Measurements from ENCODE around the gene CDKL4. TPM values are rescaled to one million over a fixed set of nuclear protein-coding genes. Genes with fewer than 3 reads are reported as not detected.

Gene CDKL4
- total and polyA plus RNA-seq, 7 donors, result 0.54 to 3.3 (median 1.3) TPM; not detected in 3

- intact Hi-C loops (cut with DNase I), result no loop called here
- TF ChIP-seq CTCF (IDR thresholded peaks at IDR 0.05) (no peak), EP300 (IDR thresholded peaks at IDR 0.05) (no peak), POLR2AphosphoS5 (IDR thresholded peaks at IDR 0.05) (no peak), POLR2A (IDR thresholded peaks at IDR 0.05) (no peak)
- no peaks in the 10 kb centered on the region for H3K9me3 ChIP-seq
- peaks cover 3 to 58% (median 10%) of the 10 kb centered on the region in 4 donors for H3K36me3 ChIP-seq
- 21 to 48% methylated on average over 2 of the region's 2 CpGs for WGBS, 2 donors
- H3K4me1 ChIP-seq, result peaks cover 0 to 7% (median 2%) of the 10 kb centered on the region in 4 donors
- H3K27ac ChIP-seq, result no peak overlapping the region
- H3K4me3 ChIP-seq, result no peak overlapping the region
- no peaks in the 10 kb centered on the region for H3K27me3 ChIP-seq
- no peak for DNase-seq
These were observed 21.5 kb upstream of the CDKL4 start for GRCh38 chr2:39265315-39265714.

- 20 to 52% methylated on average over 1 of the region's 1 CpG for WGBS, 2 donors
- Histone ChIP-seq H3K9me3 (no peaks in the 10 kb centered on the region), H3K4me1 (peaks cover 0 to 7% (median 2%) of the 10 kb centered on the region in 4 donors), H3K27me3 (no peaks in the 10 kb centered on the region), H3K27ac (no peak overlapping the region), H3K4me3 (no peak overlapping the region), H3K36me3 (peaks cover 3 to 58% (median 13%) of the 10 kb centered on the region in 4 donors)
- intact Hi-C loops (cut with DNase I), result no loop called here
- no peak for DNase-seq
- TF ChIP-seq CTCF (IDR thresholded peaks at IDR 0.05) (no peak), POLR2AphosphoS5 (IDR thresholded peaks at IDR 0.05) (no peak), EP300 (IDR thresholded peaks at IDR 0.05) (no peak), POLR2A (IDR thresholded peaks at IDR 0.05) (no peak)
These were observed 21.0 kb upstream of the CDKL4 start for GRCh38 chr2:39264733-39265132.

- Histone ChIP-seq H3K4me1 (no peaks in the 10 kb centered on the region), H3K4me3 (no peak overlapping the region), H3K36me3 (peaks cover 9 to 86% (median 20%) of the 10 kb centered on the region in 4 donors), H3K27me3 (no peaks in the 10 kb centered on the region), H3K9me3 (no peaks in the 10 kb centered on the region), H3K27ac (no peak overlapping the region)
- 96% methylated on average over 4 of the region's 4 CpGs for WGBS, 2 donors
- intact Hi-C loops (cut with DNase I), result no loop called here
- no peak for DNase-seq
- TF ChIP-seq CTCF (IDR thresholded peaks at IDR 0.05) (no peak), POLR2A (IDR thresholded peaks at IDR 0.05) (no peak), POLR2AphosphoS5 (IDR thresholded peaks at IDR 0.05) (no peak), EP300 (IDR thresholded peaks at IDR 0.05) (no peak)
These were observed 16.3 kb upstream of the CDKL4 start for GRCh38 chr2:39260087-39260486.

GRCh38 chr2:39256040-39256439 is 12.3 kb upstream of the CDKL4 start:
- no peak for DNase-seq
- H3K27ac ChIP-seq, result no peak overlapping the region
- H3K36me3 ChIP-seq, result peaks cover 6 to 85% (median 21%) of the 10 kb centered on the region in 4 donors
- no peaks in the 10 kb centered on the region for H3K9me3 ChIP-seq
- TF ChIP-seq POLR2A (IDR thresholded peaks at IDR 0.05), result no peak
- no peak for TF ChIP-seq POLR2AphosphoS5 (IDR thresholded peaks at IDR 0.05)
- no peak for TF ChIP-seq CTCF (IDR thresholded peaks at IDR 0.05)
- no peaks in the 10 kb centered on the region for H3K27me3 ChIP-seq
- intact Hi-C loops (cut with DNase I), result no loop called here
- no peak overlapping the region for H3K4me3 ChIP-seq
- H3K4me1 ChIP-seq, result no peaks in the 10 kb centered on the region

- Histone ChIP-seq H3K4me3 (no peak overlapping the region), H3K9me3 (no peaks in the 10 kb centered on the region), H3K36me3 (peaks cover 6 to 80% (median 17%) of the 10 kb centered on the region in 4 donors), H3K27me3 (no peaks in the 10 kb centered on the region), H3K4me1 (no peaks in the 10 kb centered on the region), H3K27ac (no peak overlapping the region)
- TF ChIP-seq POLR2AphosphoS5 (IDR thresholded peaks at IDR 0.05) (no peak), EP300 (IDR thresholded peaks at IDR 0.05) (no peak), POLR2A (IDR thresholded peaks at IDR 0.05) (no peak), CTCF (IDR thresholded peaks at IDR 0.05) (no peak)
- intact Hi-C loops (cut with DNase I), result no loop called here
- WGBS, 2 donors, result 91 to 95% methylated on average over 18 of the region's 18 CpGs
- DNase-seq, result no peak
These were observed 9.2 kb upstream of the CDKL4 start for GRCh38 chr2:39252888-39253518.

Measured in sigmoid colon (tissue), 7 donors.